SK-N-SH (cell line): Measurements from ENCODE around the gene ZNF474. TPM values are rescaled to one million over a fixed set of nuclear protein-coding genes. Genes with fewer than 3 reads are reported as not detected.

Source experiments
- CTCF ChIA-PET: fragments of 300-600, 350-600 bp; formaldehyde crosslinking; extraction: SDS; loops from one replicate; lab custom pipeline; 2021; lab: Yijun Ruan, JAX
- POLR2A ChIA-PET: fragments of 350-600 bp; sonication (Branson Sonifier 250); formaldehyde crosslinking; extraction: SDS; loops from one replicate; lab custom pipeline; 2020; ENCODE audit warnings: antibody characterized with exemption, inconsistent platforms; lab: Yijun Ruan, JAX
- DNase-seq: peaks from one replicate; pipeline ENCODE4 v3.0.0; 2012
- H2AFZ ChIP-seq: fragments of 200-600 bp; sonication (generic); 2 replicates; pipeline ENCODE4 v1.8.1; 2016; ENCODE audit warnings: antibody characterized with exemption, mild to moderate bottlenecking, low read depth
- H3F3A ChIP-seq: fragments of 200-600 bp; sonication (generic); replicated peaks from 2 replicates; pipeline ENCODE3; 2016; ENCODE audit warnings: antibody characterized with exemption, mild to moderate bottlenecking; ENCODE audit not compliant: insufficient read depth
- H3K27ac ChIP-seq, 2 experiments: fragments of 200-500 bp in 1 of 2; fragments of 200-600 bp in 1 of 2; sonication (Bioruptor generic) in 1 of 2; sonication (generic), shearing (Covaris generic) in 1 of 2; 2 replicates each; pipeline versions ENCODE4 v1.5.1 to v1.6.1; 2014 to 2016; ENCODE audit warnings: low read depth in 2 of 2, inconsistent platforms in 1 of 2, low read length in 1 of 2, mild to moderate bottlenecking in 1 of 2, mixed read lengths in 1 of 2
- H3K27me3 ChIP-seq: fragments of 200-600 bp; sonication (generic), shearing (Covaris generic); 2 replicates; pipeline ENCODE4 v1.6.1; 2016; ENCODE audit warnings: mixed run types; ENCODE audit not compliant: insufficient read depth
- H3K36me3 ChIP-seq, 2 experiments: fragments of 200-500 bp in 1 of 2; fragments of 200-600 bp in 1 of 2; sonication (Bioruptor generic) in 1 of 2; sonication (generic) in 1 of 2; replicated peaks in 1 of 2; 2 replicates each; pipeline versions ENCODE3 to v1.5.1; 2014 to 2016; ENCODE audit warnings: low read length in 1 of 2, mild to moderate bottlenecking in 1 of 2; ENCODE audit not compliant: insufficient read depth in 2 of 2, control insufficient read depth in 1 of 2
- H3K4me1 ChIP-seq, 2 experiments: fragments of 200-500 bp in 1 of 2; fragments of 200-600 bp in 1 of 2; sonication (Bioruptor generic) in 1 of 2; sonication (generic), shearing (Covaris generic) in 1 of 2; 2 replicates each; pipeline versions ENCODE4 v1.5.1 to v1.6.1; 2014 to 2016; ENCODE audit warnings: low read depth in 1 of 2, low read length in 1 of 2, mixed run types in 1 of 2; ENCODE audit not compliant: insufficient read depth in 2 of 2, control insufficient read depth in 1 of 2
- H3K4me2 ChIP-seq: fragments of 200-600 bp; sonication (generic), shearing (Covaris generic); 2 replicates; pipeline ENCODE4 v1.6.1; 2017; ENCODE audit warnings: mixed run types
- H3K4me3 ChIP-seq, 2 experiments: fragments of 200-500 bp in 1 of 2; fragments of 200-600 bp in 1 of 2; sonication (Bioruptor generic) in 1 of 2; sonication (generic), shearing (Covaris generic) in 1 of 2; 2 replicates each; pipeline versions ENCODE4 v1.5.1 to v1.8.1; 2014 to 2016; ENCODE audit warnings: low read depth in 2 of 2, inconsistent platforms in 1 of 2, low read length in 1 of 2, mild to moderate bottlenecking in 1 of 2, mixed read lengths in 1 of 2, moderate library complexity in 1 of 2
- H3K79me2 ChIP-seq: fragments of 200-600 bp; sonication (generic); 2 replicates; pipeline ENCODE4 v1.8.1; 2017; ENCODE audit warnings: mild to moderate bottlenecking; ENCODE audit not compliant: insufficient read depth
- H3K9ac ChIP-seq: fragments of 200-600 bp; sonication (generic); 2 replicates; pipeline ENCODE4 v1.6.1; 2017; ENCODE audit warnings: mixed run types
- H3K9me2 ChIP-seq: fragments of 200-600 bp; sonication (generic); 2 replicates; pipeline ENCODE4 v1.6.1; 2017; ENCODE audit warnings: mixed run types
- H3K9me3 ChIP-seq: fragments of 200-600 bp; sonication (generic); 2 replicates; pipeline ENCODE4 v1.6.1; 2017; ENCODE audit warnings: mixed run types, mild to moderate bottlenecking, moderate library complexity
- H4K20me1 ChIP-seq: fragments of 200-600 bp; sonication (generic); 2 replicates; pipeline ENCODE4 v1.6.1; 2017; ENCODE audit warnings: mild to moderate bottlenecking, mixed run types; ENCODE audit not compliant: insufficient read depth
- CHD2 ChIP-seq: fragments of 150-350 bp; IDR thresholded peaks from 2 replicates; pipeline ENCODE4 v1.6.1; 2018; ENCODE audit warnings: low read length; ENCODE audit not compliant: partially characterized antibody
- ELF1 ChIP-seq: IDR thresholded peaks from 2 replicates; pipeline ENCODE4 v1.4.0; 2012
- EZH2phosphoT487 ChIP-seq: fragments of 200-600 bp; sonication (generic); IDR thresholded peaks from 2 replicates; pipeline ENCODE4 v1.6.1; 2017; ENCODE audit warnings: low read depth, mixed run types, mild to moderate bottlenecking, antibody characterized with exemption, moderate library complexity, borderline replicate concordance
- FOXJ3 ChIP-seq: sonication (generic); formaldehyde crosslinking; IDR thresholded peaks from 2 replicates; pipeline ENCODE4 v1.5.1; 2020; ENCODE audit warnings: mild to moderate bottlenecking, missing genetic modification reagents
- GABPA ChIP-seq: IDR thresholded peaks from 2 replicates; pipeline ENCODE4 v1.4.0; 2012; ENCODE audit warnings: low read depth, mild to moderate bottlenecking
- IRF3 ChIP-seq: fragments of 150-350 bp; IDR thresholded peaks from 2 replicates; pipeline ENCODE4 v1.6.1; 2016; ENCODE audit warnings: mild to moderate bottlenecking, low read depth, low read length
- MXI1 ChIP-seq: IDR thresholded peaks from 2 replicates; pipeline ENCODE4 v1.6.1; 2012; ENCODE audit warnings: mild to moderate bottlenecking, low read depth, low read length, improper control_type of control experiment
- NRF1 ChIP-seq: IDR thresholded peaks from 2 replicates; pipeline ENCODE4 v1.6.1; 2012; ENCODE audit warnings: low read depth, mild to moderate bottlenecking, low read length
- POLR2AphosphoS5 ChIP-seq: IDR thresholded peaks from 2 replicates; pipeline ENCODE4 v1.6.1; 2012; ENCODE audit warnings: low read depth, low read length
- RAD21 ChIP-seq: IDR thresholded peaks from 2 replicates; pipeline ENCODE4 v1.6.1; 2012; ENCODE audit warnings: mild to moderate bottlenecking, low read length
- REST ChIP-seq: IDR thresholded peaks from 2 replicates; pipeline ENCODE4 v1.6.1; 2012; ENCODE audit warnings: mild to moderate bottlenecking, low read depth, low read length, moderate library complexity
- RXRA ChIP-seq: IDR thresholded peaks from 2 replicates; pipeline ENCODE4 v1.4.0; 2012; ENCODE audit warnings: low read depth, mild to moderate bottlenecking, borderline replicate concordance
- SIN3A ChIP-seq: IDR thresholded peaks from 2 replicates; pipeline ENCODE4 v1.6.1; 2012; ENCODE audit warnings: low read depth, mild to moderate bottlenecking, low read length, moderate library complexity, borderline replicate concordance
- TAF1 ChIP-seq: IDR thresholded peaks from 2 replicates; pipeline ENCODE4 v1.6.1; 2012; ENCODE audit warnings: low read depth, mild to moderate bottlenecking, low read length, moderate library complexity, borderline replicate concordance
- USF2 ChIP-seq: fragments of 150-350 bp; IDR thresholded peaks from 2 replicates; pipeline ENCODE4 v1.6.1; 2017; ENCODE audit warnings: antibody characterized with exemption, low read length, low read depth, borderline replicate concordance
- YY1 ChIP-seq: IDR thresholded peaks from 2 replicates; pipeline ENCODE4 v1.4.0; 2012; ENCODE audit warnings: low read depth, mild to moderate bottlenecking
- WGBS: methylation state at CpG from one replicate; pipeline ENCODE4 v1.1.6; 2017; ENCODE audit warnings: low lambda C conversion rate; 5-methylcytosine and 5-hydroxymethylcytosine counted together
- polyA plus RNA-seq, 3 experiments: library from polyadenylated mRNA; depleted of rRNA; stranded (reverse); fragments of >200 nt; gene quantifications; 2 replicates each; pipeline ENCODE4 v1.2.3, GENCODE V29; 2012
- TF ChIP-seq, protein P1 (sequence below): IDR thresholded peaks from 2 replicates; pipeline ENCODE4 v1.4.0; 2012; ENCODE audit warnings: low read depth, borderline replicate concordance
- TF ChIP-seq, protein P2 (sequence below): IDR thresholded peaks from 2 replicates; pipeline ENCODE4 v1.4.0; 2012; ENCODE audit warnings: low read depth
- TF ChIP-seq, protein P3 (sequence below): IDR thresholded peaks from 2 replicates; pipeline ENCODE4 v1.4.0; 2012; ENCODE audit warnings: low read depth, borderline replicate concordance

ZNF474 gene
- polyA plus RNA-seq, 1 of the 3 experiments (the other 2 are of a cell fraction): 0.08 TPM

- POLR2A ChIA-PET: no interaction called here
- no peaks in the 10 kb centered on the region for H3K79me2 ChIP-seq
- no peak for TF ChIP-seq RXRA
- no peak for TF ChIP-seq EZH2phosphoT487
- no peak for TF ChIP-seq USF2
- TF ChIP-seq ELF1: no peak
- no peak for TF ChIP-seq GABPA
- TF ChIP-seq TAF1: no peak
- TF ChIP-seq, protein P1, sequence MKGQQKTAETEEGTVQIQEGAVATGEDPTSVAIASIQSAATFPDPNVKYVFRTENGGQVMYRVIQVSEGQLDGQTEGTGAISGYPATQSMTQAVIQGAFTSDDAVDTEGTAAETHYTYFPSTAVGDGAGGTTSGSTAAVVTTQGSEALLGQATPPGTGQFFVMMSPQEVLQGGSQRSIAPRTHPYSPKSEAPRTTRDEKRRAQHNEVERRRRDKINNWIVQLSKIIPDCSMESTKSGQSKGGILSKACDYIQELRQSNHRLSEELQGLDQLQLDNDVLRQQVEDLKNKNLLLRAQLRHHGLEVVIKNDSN: no peak
- TF ChIP-seq MXI1: no peak
- no peak for TF ChIP-seq FOXJ3 (CRISPR knock-in tag)
- no peak for TF ChIP-seq REST
- no peak for TF ChIP-seq NRF1
- TF ChIP-seq POLR2AphosphoS5: no peak
- TF ChIP-seq RAD21: no peak
- TF ChIP-seq CHD2: no peak
- no peak for TF ChIP-seq SIN3A
- TF ChIP-seq, protein P2, sequence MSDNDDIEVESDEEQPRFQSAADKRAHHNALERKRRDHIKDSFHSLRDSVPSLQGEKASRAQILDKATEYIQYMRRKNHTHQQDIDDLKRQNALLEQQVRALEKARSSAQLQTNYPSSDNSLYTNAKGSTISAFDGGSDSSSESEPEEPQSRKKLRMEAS: no peak
- TF ChIP-seq, protein P3, sequence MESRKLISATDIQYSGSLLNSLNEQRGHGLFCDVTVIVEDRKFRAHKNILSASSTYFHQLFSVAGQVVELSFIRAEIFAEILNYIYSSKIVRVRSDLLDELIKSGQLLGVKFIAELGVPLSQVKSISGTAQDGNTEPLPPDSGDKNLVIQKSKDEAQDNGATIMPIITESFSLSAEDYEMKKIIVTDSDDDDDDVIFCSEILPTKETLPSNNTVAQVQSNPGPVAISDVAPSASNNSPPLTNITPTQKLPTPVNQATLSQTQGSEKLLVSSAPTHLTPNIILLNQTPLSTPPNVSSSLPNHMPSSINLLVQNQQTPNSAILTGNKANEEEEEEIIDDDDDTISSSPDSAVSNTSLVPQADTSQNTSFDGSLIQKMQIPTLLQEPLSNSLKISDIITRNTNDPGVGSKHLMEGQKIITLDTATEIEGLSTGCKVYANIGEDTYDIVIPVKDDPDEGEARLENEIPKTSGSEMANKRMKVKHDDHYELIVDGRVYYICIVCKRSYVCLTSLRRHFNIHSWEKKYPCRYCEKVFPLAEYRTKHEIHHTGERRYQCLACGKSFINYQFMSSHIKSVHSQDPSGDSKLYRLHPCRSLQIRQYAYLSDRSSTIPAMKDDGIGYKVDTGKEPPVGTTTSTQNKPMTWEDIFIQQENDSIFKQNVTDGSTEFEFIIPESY: no peak
- no peak for TF ChIP-seq YY1
- no peak for TF ChIP-seq IRF3
- TF ChIP-seq, all 33 proteins: peak for 0
- H3F3A ChIP-seq: peaks cover 41% of the 10 kb centered on the region
- peaks cover 0 to 36% of the 10 kb centered on the region in 2 experiments for H3K4me1 ChIP-seq
- H3K9ac ChIP-seq: peak overlapping the region; percentile 63
- no peaks in the 10 kb centered on the region for H3K9me2 ChIP-seq
- H3K36me3 ChIP-seq: no peaks in the 10 kb centered on the region
- no peak overlapping the region for H3K4me3 ChIP-seq
- H3K27ac ChIP-seq: peak overlapping the region; percentile 55 to 93; a peak in 3 of 4 replicates
- H2AFZ ChIP-seq: peak overlapping the region; percentile 69
- CTCF ChIA-PET: no interaction called here
- H3K27me3 ChIP-seq: no peaks in the 10 kb centered on the region
- H4K20me1 ChIP-seq: no peaks in the 10 kb centered on the region
- H3K9me3 ChIP-seq: no peaks in the 10 kb centered on the region
- no peak for DNase-seq
- 72% methylated on average over 4 of the region's 4 CpGs for WGBS
- peak overlapping the region; percentile 54 for H3K4me2 ChIP-seq
These were observed 20.2 kb downstream of the ZNF474 start for GRCh38 chr5:122149321-122150090.
